K562 (cell line): ENCODE results near the gene LY6G6D. TPM values are rescaled to one million over a fixed set of nuclear protein-coding genes. Genes with fewer than 3 reads are reported as not detected.

ENCODE experiments used
- ARHGAP35 ChIP-seq: fragments of 450-650 bp; IDR thresholded peaks from 2 replicates; pipeline ENCODE4 v1.6.1; 2018; ENCODE audit not compliant: partially characterized antibody
- ARNT ChIP-seq, 2 experiments: fragments of 450-650 bp; IDR thresholded peaks; 2 replicates each; pipeline ENCODE4 v1.6.1; 2016; ENCODE audit warnings: mild to moderate bottlenecking in 1 of 2
- BACH1 ChIP-seq: fragments of 200-800 bp; sonication (Bioruptor generic); IDR thresholded peaks from 2 replicates; pipeline ENCODE4 v1.6.1; 2016; ENCODE audit warnings: missing genetic modification characterization, missing compliant biosample characterization
- CEBPG ChIP-seq, 3 experiments: fragments of 200-800 bp in 1 of 3; sonication (Bioruptor generic) in 1 of 3; sonication (generic) in 1 of 3; formaldehyde crosslinking in 1 of 3; IDR thresholded peaks in 2 of 3; conservative IDR thresholded peaks in 1 of 3; 2 replicates each; pipeline versions ENCODE4 v1.6.1 to v1.8.0; 2016 to 2022; ENCODE audit warnings: missing compliant biosample characterization in 2 of 3, missing genetic modification characterization in 2 of 3, mild to moderate bottlenecking in 1 of 3, missing genetic modification reagents in 1 of 3
- KDM1A ChIP-seq, 2 experiments: fragments of 450-650 bp; IDR thresholded peaks; 2 replicates each; pipeline ENCODE4 v1.6.1; 2016; ENCODE audit warnings: mild to moderate bottlenecking in 2 of 2
- NR2F6 ChIP-seq: fragments of 450-650 bp; formaldehyde crosslinking; IDR thresholded peaks from 2 replicates; pipeline ENCODE4 v1.4.0; 2020; ENCODE audit warnings: mild to moderate bottlenecking
- SREBF2 ChIP-seq: sonication (generic); formaldehyde crosslinking; IDR thresholded peaks from 2 replicates; pipeline ENCODE4 v1.4.0; 2020; ENCODE audit warnings: mild to moderate bottlenecking, missing genetic modification reagents
- ZNF75A ChIP-seq: fragments of 450-650 bp; formaldehyde crosslinking; IDR thresholded peaks from 2 replicates; pipeline ENCODE4 v1.4.0; 2020; ENCODE audit warnings: mild to moderate bottlenecking
- polyA plus RNA-seq, 8 experiments: library from polyadenylated mRNA; depleted of rRNA in 4 of 8; stranded (reverse) in 5 of 8; unstranded in 3 of 8; fragments of >200 nt; fragmentation: Nextera tagmentation in 2 of 8; fragmentation: Illumina TruSeq in 1 of 8; extraction: Ambion mirVana in 2 of 8; extraction: Trizol in 1 of 8; gene quantifications; 2 replicates each; pipeline versions ENCODE4 v1.2.1 to v1.2.3, GENCODE V29; 2011 to 2014; ENCODE audit warnings: inconsistent platforms in 1 of 8, missing spikeins in 1 of 8
- total RNA-seq, 7 experiments: library from RNA; depleted of rRNA in 6 of 7; stranded (reverse); fragments of >200 nt in 6 of 7; fragmentation: Illumina TruSeq in 2 of 7; extraction: Trizol in 2 of 7; gene quantifications; 2 replicates each; pipeline versions ENCODE4 v1.2.1 to v1.2.3, GENCODE V29; 2011 to 2021; ENCODE audit warnings: low replicate concordance in 1 of 7
- TF ChIP-seq, protein P1 (sequence below): sonication (generic); formaldehyde crosslinking; IDR thresholded peaks from 2 replicates; pipeline ENCODE4 v1.5.0; 2020; ENCODE audit warnings: missing genetic modification reagents
- TF ChIP-seq, protein P2 (sequence below): fragments of 250-450 bp; sonication (Bioruptor Pico); IDR thresholded peaks from 2 replicates; pipeline ENCODE4 v1.4.0; 2020; ENCODE audit warnings: mild to moderate bottlenecking, moderate library complexity
- TF ChIP-seq, protein P3 (sequence below): sonication (generic); formaldehyde crosslinking; IDR thresholded peaks from 2 replicates; pipeline ENCODE4 v1.8.0; 2023; ENCODE audit warnings: missing genetic modification reagents, mild to moderate bottlenecking, borderline replicate concordance
- TF ChIP-seq, protein P4 (sequence below): sonication (generic); formaldehyde crosslinking; IDR thresholded peaks from 2 replicates; pipeline ENCODE4 v1.8.1; 2023; ENCODE audit warnings: missing genetic modification reagents, mild to moderate bottlenecking, borderline replicate concordance
- TF ChIP-seq, protein P5 (sequence below): fragments of 450-650 bp; conservative IDR thresholded peaks from 2 replicates; pipeline ENCODE4 v1.6.1; 2016; ENCODE audit warnings: missing genetic modification characterization, low read depth, mild to moderate bottlenecking, missing compliant biosample characterization, moderate library complexity

Gene LY6G6D
- total and polyA plus RNA-seq, 9 of the 15 experiments (the other 6 are each of a cell fraction or from before 2014, with no cell fraction given): 0.30 to 0.38 TPM; not detected in 7

DNA sequence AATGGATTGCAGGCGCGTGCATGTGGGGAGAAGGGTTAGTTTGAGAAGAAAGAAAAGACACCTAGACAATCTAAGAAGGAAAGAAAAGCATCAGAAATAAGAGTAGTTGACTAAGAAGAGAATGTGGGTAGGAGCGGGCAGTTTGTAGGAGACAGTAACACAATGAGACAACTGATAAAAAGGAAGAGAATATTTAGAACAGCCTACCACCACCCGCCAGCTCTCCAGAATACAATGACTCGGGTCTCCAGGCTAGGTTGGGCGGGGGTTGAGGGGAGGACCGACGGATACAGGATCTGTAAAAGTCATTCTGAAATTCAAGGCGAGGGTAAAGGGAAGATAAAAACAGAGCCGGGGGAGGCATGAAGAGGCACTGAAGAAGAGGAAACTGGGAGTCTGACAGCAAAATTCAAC is 12.7 kb upstream of the LY6G6D start (continued):
- TF ChIP-seq, protein P1, sequence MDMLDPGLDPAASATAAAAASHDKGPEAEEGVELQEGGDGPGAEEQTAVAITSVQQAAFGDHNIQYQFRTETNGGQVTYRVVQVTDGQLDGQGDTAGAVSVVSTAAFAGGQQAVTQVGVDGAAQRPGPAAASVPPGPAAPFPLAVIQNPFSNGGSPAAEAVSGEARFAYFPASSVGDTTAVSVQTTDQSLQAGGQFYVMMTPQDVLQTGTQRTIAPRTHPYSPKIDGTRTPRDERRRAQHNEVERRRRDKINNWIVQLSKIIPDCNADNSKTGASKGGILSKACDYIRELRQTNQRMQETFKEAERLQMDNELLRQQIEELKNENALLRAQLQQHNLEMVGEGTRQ (CRISPR knock-in tag): no peak
- TF ChIP-seq, protein P2, sequence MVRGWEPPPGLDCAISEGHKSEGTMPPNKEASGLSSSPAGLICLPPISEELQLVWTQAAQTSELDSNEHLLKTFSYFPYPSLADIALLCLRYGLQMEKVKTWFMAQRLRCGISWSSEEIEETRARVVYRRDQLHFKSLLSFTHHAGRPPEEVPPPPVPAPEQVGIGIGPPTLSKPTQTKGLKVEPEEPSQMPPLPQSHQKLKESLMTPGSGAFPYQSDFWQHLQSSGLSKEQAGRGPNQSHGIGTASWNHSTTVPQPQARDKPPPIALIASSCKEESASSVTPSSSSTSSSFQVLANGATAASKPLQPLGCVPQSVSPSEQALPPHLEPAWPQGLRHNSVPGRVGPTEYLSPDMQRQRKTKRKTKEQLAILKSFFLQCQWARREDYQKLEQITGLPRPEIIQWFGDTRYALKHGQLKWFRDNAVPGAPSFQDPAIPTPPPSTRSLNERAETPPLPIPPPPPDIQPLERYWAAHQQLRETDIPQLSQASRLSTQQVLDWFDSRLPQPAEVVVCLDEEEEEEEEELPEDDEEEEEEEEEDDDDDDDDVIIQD: no peak
- TF ChIP-seq BACH1 (tag) (0 out of 2 replicates have a peak, but pooled peaks have one; percentile 72), KDM1A (IDR thresholded peaks at IDR 0.05) (no peak), SREBF2 (no peak), ZNF75A (CRISPR knock-in tag) (peak; percentile 29; the same call in 1 of the 2 replicates), ARNT (IDR thresholded peaks at IDR 0.05) (0 out of 4 replicates have a peak, but pooled peaks have one; percentile 28 to 46), CEBPG (CRISPR knock-in tag; IDR thresholded peaks at IDR 0.05) (no peak), CEBPG (tag; conservative IDR thresholded peaks at IDR 0.05 in 1 of 2, IDR thresholded peaks at IDR 0.05 in 1 of 2) (no peak), ARHGAP35 (peak; percentile 4), NR2F6 (CRISPR knock-in tag) (no peak)
- TF ChIP-seq, protein P3, sequence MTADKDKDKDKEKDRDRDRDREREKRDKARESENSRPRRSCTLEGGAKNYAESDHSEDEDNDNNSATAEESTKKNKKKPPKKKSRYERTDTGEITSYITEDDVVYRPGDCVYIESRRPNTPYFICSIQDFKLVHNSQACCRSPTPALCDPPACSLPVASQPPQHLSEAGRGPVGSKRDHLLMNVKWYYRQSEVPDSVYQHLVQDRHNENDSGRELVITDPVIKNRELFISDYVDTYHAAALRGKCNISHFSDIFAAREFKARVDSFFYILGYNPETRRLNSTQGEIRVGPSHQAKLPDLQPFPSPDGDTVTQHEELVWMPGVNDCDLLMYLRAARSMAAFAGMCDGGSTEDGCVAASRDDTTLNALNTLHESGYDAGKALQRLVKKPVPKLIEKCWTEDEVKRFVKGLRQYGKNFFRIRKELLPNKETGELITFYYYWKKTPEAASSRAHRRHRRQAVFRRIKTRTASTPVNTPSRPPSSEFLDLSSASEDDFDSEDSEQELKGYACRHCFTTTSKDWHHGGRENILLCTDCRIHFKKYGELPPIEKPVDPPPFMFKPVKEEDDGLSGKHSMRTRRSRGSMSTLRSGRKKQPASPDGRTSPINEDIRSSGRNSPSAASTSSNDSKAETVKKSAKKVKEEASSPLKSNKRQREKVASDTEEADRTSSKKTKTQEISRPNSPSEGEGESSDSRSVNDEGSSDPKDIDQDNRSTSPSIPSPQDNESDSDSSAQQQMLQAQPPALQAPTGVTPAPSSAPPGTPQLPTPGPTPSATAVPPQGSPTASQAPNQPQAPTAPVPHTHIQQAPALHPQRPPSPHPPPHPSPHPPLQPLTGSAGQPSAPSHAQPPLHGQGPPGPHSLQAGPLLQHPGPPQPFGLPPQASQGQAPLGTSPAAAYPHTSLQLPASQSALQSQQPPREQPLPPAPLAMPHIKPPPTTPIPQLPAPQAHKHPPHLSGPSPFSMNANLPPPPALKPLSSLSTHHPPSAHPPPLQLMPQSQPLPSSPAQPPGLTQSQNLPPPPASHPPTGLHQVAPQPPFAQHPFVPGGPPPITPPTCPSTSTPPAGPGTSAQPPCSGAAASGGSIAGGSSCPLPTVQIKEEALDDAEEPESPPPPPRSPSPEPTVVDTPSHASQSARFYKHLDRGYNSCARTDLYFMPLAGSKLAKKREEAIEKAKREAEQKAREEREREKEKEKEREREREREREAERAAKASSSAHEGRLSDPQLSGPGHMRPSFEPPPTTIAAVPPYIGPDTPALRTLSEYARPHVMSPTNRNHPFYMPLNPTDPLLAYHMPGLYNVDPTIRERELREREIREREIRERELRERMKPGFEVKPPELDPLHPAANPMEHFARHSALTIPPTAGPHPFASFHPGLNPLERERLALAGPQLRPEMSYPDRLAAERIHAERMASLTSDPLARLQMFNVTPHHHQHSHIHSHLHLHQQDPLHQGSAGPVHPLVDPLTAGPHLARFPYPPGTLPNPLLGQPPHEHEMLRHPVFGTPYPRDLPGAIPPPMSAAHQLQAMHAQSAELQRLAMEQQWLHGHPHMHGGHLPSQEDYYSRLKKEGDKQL: peak; percentile 97; the same call in 1 of the 2 replicates
- TF ChIP-seq, protein P4, sequence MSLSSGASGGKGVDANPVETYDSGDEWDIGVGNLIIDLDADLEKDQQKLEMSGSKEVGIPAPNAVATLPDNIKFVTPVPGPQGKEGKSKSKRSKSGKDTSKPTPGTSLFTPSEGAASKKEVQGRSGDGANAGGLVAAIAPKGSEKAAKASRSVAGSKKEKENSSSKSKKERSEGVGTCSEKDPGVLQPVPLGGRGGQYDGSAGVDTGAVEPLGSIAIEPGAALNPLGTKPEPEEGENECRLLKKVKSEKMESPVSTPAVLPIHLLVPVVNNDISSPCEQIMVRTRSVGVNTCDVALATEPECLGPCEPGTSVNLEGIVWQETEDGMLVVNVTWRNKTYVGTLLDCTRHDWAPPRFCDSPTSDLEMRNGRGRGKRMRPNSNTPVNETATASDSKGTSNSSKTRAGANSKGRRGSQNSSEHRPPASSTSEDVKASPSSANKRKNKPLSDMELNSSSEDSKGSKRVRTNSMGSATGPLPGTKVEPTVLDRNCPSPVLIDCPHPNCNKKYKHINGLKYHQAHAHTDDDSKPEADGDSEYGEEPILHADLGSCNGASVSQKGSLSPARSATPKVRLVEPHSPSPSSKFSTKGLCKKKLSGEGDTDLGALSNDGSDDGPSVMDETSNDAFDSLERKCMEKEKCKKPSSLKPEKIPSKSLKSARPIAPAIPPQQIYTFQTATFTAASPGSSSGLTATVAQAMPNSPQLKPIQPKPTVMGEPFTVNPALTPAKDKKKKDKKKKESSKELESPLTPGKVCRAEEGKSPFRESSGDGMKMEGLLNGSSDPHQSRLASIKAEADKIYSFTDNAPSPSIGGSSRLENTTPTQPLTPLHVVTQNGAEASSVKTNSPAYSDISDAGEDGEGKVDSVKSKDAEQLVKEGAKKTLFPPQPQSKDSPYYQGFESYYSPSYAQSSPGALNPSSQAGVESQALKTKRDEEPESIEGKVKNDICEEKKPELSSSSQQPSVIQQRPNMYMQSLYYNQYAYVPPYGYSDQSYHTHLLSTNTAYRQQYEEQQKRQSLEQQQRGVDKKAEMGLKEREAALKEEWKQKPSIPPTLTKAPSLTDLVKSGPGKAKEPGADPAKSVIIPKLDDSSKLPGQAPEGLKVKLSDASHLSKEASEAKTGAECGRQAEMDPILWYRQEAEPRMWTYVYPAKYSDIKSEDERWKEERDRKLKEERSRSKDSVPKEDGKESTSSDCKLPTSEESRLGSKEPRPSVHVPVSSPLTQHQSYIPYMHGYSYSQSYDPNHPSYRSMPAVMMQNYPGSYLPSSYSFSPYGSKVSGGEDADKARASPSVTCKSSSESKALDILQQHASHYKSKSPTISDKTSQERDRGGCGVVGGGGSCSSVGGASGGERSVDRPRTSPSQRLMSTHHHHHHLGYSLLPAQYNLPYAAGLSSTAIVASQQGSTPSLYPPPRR (CRISPR knock-in tag): no peak
- TF ChIP-seq, protein P5, sequence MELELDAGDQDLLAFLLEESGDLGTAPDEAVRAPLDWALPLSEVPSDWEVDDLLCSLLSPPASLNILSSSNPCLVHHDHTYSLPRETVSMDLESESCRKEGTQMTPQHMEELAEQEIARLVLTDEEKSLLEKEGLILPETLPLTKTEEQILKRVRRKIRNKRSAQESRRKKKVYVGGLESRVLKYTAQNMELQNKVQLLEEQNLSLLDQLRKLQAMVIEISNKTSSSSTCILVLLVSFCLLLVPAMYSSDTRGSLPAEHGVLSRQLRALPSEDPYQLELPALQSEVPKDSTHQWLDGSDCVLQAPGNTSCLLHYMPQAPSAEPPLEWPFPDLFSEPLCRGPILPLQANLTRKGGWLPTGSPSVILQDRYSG (tag): no peak
